Sigmoid colon (tissue), 7 donors: ENCODE data around the gene SMIM32. TPM values are rescaled to one million over a fixed set of nuclear protein-coding genes. Genes with fewer than 3 reads are reported as not detected.

Experiments used
- DNase-seq: peaks from one replicate; pipeline ENCODE4 v3.0.0-alpha.2; 2019
- H3K27ac ChIP-seq, 4 donors: fragments of 200-600 bp; sonication (generic); one replicate each; pipeline ENCODE4 v1.5.1; 2016 to 2019; ENCODE audit warnings: mild to moderate bottlenecking in 1 of 4
- H3K27me3 ChIP-seq, 3 donors: fragments of 200-600 bp; sonication (generic); one replicate each; pipeline ENCODE4 v1.5.1; 2019; ENCODE audit warnings: mild to moderate bottlenecking in 1 of 3
- H3K36me3 ChIP-seq, 4 donors: fragments of 200-600 bp; sonication (generic); one replicate each; pipeline ENCODE4 v1.5.1; 2016 to 2019
- H3K4me1 ChIP-seq, 4 donors: fragments of 200-600 bp; sonication (generic); one replicate each; pipeline ENCODE4 v1.5.1; 2017 to 2019
- H3K4me3 ChIP-seq, 4 donors: fragments of 200-600 bp; sonication (generic); one replicate each; pipeline ENCODE4 v1.5.1; 2017 to 2019; ENCODE audit warnings: mild to moderate bottlenecking in 2 of 4, moderate library complexity in 1 of 4
- H3K9me3 ChIP-seq, 4 donors: fragments of 200-600 bp in 3 of 4; sonication (generic) in 3 of 4; one replicate each; pipeline versions ENCODE4 v1.5.1 to v1.6.1; 2013 to 2019
- CTCF ChIP-seq, 4 experiments: fragments of 450-650 bp in 3 of 4; fragments of 200-600 bp in 1 of 4; IDR thresholded peaks; one replicate each; pipeline ENCODE4 v1.5.1; 2016 to 2019; ENCODE audit warnings: antibody characterized with exemption in 4 of 4, mild to moderate bottlenecking in 3 of 4, moderate library complexity in 2 of 4
- EP300 ChIP-seq, 4 donors: sonication (generic); formaldehyde crosslinking; IDR thresholded peaks; one replicate each; pipeline ENCODE4 v1.6.1; 2017; ENCODE audit warnings: antibody characterized with exemption in 4 of 4
- POLR2A ChIP-seq, 2 donors: fragments of 450-650 bp; IDR thresholded peaks; one replicate each; pipeline ENCODE4 v1.6.1; 2016; ENCODE audit warnings: antibody characterized with exemption in 2 of 2, mild to moderate bottlenecking in 2 of 2, moderate library complexity in 2 of 2
- POLR2AphosphoS5 ChIP-seq, 4 donors: sonication (generic); formaldehyde crosslinking; IDR thresholded peaks; one replicate each; pipeline ENCODE4 v1.6.1; 2017; ENCODE audit warnings: antibody characterized with exemption in 4 of 4
- WGBS, 2 donors: extraction: QIAGEN DNeasy Blood & Tissue Kit; methylation state at CpG; one replicate each; pipeline ENCODE4 v1.1.7; 2013; 5-methylcytosine and 5-hydroxymethylcytosine counted together
- intact Hi-C: fragments of 100-400 bp; cut with DNase I; formaldehyde crosslinking; loops from one replicate; pipeline ENCODE4 v1.15.1; 2023
- polyA plus RNA-seq, 3 donors: library from polyadenylated mRNA; stranded (reverse); fragments of 200-250 nt; gene quantifications; one replicate each; pipeline ENCODE4 v1.2.3, GENCODE V29; 2013
- total RNA-seq, 4 donors: library from RNA; depleted of rRNA; stranded (reverse); fragments of >200 nt; gene quantifications; one replicate each; pipeline ENCODE4 v1.1.0, GENCODE V29; 2016
- donor health status: healthy with polysubstance abuse.
- donor health status: Bipolar disorder and iron deficiency.
- donor health status: healthy.

The SMIM32 gene
- total and polyA plus RNA-seq, 7 donors = 0.36 to 10.8 (median 9.6) TPM; not detected in 3

DNA sequence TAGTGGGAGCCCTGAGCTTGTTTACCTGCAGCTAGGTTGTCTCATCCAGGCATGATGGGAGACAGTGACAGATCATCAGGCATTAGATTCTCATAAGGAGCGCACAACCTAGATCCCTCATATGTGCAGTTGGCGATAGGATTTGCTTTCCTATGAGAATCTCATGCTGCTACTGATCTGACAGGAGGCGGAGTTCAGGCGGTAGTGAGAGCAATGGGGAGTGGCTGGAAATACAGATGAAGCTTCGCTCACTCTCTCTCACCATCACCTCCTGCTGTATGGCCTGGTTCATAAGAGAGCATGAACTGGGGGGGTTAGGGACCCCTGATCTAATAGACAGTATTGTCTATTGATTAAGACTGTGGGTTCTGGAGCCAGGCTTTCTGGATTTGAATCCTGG is 35.4 kb downstream of the SMIM32 start:
- TF ChIP-seq CTCF (IDR thresholded peaks at IDR 0.05) (no peak), POLR2AphosphoS5 (IDR thresholded peaks at IDR 0.05) (no peak)
- no peaks in the 10 kb centered on the region for H3K9me3 ChIP-seq
- DNase-seq = no peak
- H3K36me3 ChIP-seq = peaks cover 0 to 42% (median 16%) of the 10 kb centered on the region in 4 donors
- H3K4me1 ChIP-seq = peaks cover 0 to 41% (median 24%) of the 10 kb centered on the region in 4 donors
- intact Hi-C loops = no loop called here
- H3K4me3 ChIP-seq = no peak overlapping the region
- WGBS, 2 donors = 96 to 97% methylated on average over 5 of the region's 5 CpGs
- H3K27ac ChIP-seq = no peak overlapping the region
- no peaks in the 10 kb centered on the region for H3K27me3 ChIP-seq

GRCh38 chr5:136155761-136156160 is 37.2 kb downstream of the SMIM32 start:
- 95 to 96% methylated on average over 1 of the region's 1 CpG for WGBS, 2 donors
- no peak for DNase-seq
- Histone ChIP-seq H3K36me3 (peaks cover 0 to 33% (median 16%) of the 10 kb centered on the region in 4 donors), H3K27me3 (no peaks in the 10 kb centered on the region), H3K9me3 (no peaks in the 10 kb centered on the region), H3K27ac (no peak overlapping the region), H3K4me3 (no peak overlapping the region), H3K4me1 (peaks cover 0 to 42% (median 24%) of the 10 kb centered on the region in 4 donors)
- TF ChIP-seq CTCF (IDR thresholded peaks at IDR 0.05) (no peak), POLR2AphosphoS5 (IDR thresholded peaks at IDR 0.05) (no peak), EP300 (IDR thresholded peaks at IDR 0.05) (no peak), POLR2A (IDR thresholded peaks at IDR 0.05) (no peak)
- intact Hi-C loops = no loop called here

DNA sequence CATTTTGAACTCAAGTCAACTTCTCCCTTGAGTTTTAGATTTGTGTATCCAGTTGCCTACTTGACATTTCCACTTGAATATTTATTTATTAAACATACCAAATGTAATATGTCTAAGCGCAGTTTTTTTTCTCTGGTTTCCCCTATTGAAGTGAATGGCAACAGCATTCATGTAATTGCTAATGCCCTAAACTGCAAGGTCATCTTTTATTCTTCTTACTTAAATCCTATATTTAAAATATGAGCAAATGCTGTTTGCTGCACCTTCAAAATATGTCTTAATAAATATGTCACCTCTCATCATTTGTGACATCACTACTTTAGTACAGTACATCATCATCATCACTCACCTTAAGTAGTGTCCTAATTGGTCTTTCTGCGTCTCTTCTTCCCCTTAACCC is 37.9 kb downstream of the SMIM32 start:
- H3K9me3 ChIP-seq = no peaks in the 10 kb centered on the region
- no peak overlapping the region for H3K4me3 ChIP-seq
- TF ChIP-seq CTCF (IDR thresholded peaks at IDR 0.05) (no peak), POLR2A (IDR thresholded peaks at IDR 0.05) (no peak), POLR2AphosphoS5 (IDR thresholded peaks at IDR 0.05) (no peak), EP300 (IDR thresholded peaks at IDR 0.05) (no peak)
- H3K36me3 ChIP-seq = peaks cover 0 to 33% (median 16%) of the 10 kb centered on the region in 4 donors
- H3K27me3 ChIP-seq = no peaks in the 10 kb centered on the region
- H3K4me1 ChIP-seq = peaks cover 0 to 39% (median 21%) of the 10 kb centered on the region in 4 donors
- no peak overlapping the region for H3K27ac ChIP-seq
- no peak for DNase-seq
- intact Hi-C loops = no loop called here
- WGBS, 2 donors = 98% methylated on average over 2 of the region's 2 CpGs

DNA sequence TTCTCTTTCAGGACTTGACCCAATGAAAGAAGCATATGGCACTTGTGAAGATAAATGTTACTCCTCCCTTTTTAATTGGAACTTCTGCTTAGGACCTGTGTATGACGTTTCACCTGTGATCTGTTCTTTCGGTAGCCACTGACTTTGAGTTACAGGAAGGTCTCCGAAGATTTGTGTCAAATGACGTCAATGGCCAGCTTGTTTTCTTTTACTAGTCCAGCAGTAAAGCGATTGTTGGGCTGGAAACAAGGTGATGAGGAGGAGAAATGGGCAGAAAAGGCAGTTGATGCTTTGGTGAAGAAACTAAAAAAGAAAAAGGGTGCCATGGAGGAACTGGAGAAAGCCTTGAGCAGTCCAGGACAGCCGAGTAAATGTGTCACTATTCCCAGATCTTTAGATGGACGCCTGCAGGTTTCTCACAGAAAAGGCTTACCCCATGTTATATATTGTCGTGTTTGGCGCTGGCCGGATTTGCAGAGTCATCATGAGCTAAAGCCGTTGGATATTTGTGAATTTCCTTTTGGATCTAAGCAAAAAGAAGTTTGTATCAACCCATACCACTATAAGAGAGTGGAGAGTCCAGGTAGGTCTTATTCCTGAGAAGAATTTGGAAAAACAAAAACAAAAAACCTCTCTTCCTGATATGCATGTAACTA is 39.3 kb downstream of the SMIM32 start:
- H3K4me3 ChIP-seq = no peak overlapping the region
- WGBS, 2 donors = 95 to 96% methylated on average over 11 of the region's 11 CpGs
- no peak for DNase-seq
- intact Hi-C loops = no loop called here
- H3K27ac ChIP-seq = no peak overlapping the region
- H3K4me1 ChIP-seq = peaks cover 0 to 39% (median 16%) of the 10 kb centered on the region in 4 donors
- no peaks in the 10 kb centered on the region for H3K27me3 ChIP-seq
- H3K9me3 ChIP-seq = no peaks in the 10 kb centered on the region
- H3K36me3 ChIP-seq = peaks cover 0 to 33% (median 16%) of the 10 kb centered on the region in 4 donors
- no peak for TF ChIP-seq EP300 (IDR thresholded peaks at IDR 0.05)
- no peak for TF ChIP-seq CTCF (IDR thresholded peaks at IDR 0.05)
- no peak for TF ChIP-seq POLR2A (IDR thresholded peaks at IDR 0.05)
- TF ChIP-seq POLR2AphosphoS5 (IDR thresholded peaks at IDR 0.05) = no peak

GRCh38 chr5:136149891-136150290 is 43.1 kb downstream of the SMIM32 start:
- Histone ChIP-seq H3K27ac (no peak overlapping the region), H3K4me3 (no peak overlapping the region), H3K9me3 (no peaks in the 10 kb centered on the region), H3K36me3 (peaks cover 0 to 17% (median 7%) of the 10 kb centered on the region in 4 donors), H3K4me1 (peaks cover 0 to 62% (median 21%) of the 10 kb centered on the region in 4 donors), H3K27me3 (no peaks in the 10 kb centered on the region)
- WGBS, 2 donors = 54 to 78% methylated on average over 1 of the region's 1 CpG
- no peak for DNase-seq
- TF ChIP-seq POLR2A (IDR thresholded peaks at IDR 0.05) = no peak
- no peak for TF ChIP-seq CTCF (IDR thresholded peaks at IDR 0.05)
- no peak for TF ChIP-seq EP300 (IDR thresholded peaks at IDR 0.05)
- TF ChIP-seq POLR2AphosphoS5 (IDR thresholded peaks at IDR 0.05) = no peak
- intact Hi-C loops = no loop called here
